Pancreas (tissue), 10 donors: Measurements from ENCODE around the gene IREB2. TPM values are rescaled to one million over a fixed set of nuclear protein-coding genes. Genes with fewer than 3 reads are reported as not detected.
"Not testable (repeated sequence)": the region's sequence is repeated elsewhere in the genome, so short reads cannot be mapped to it uniquely, and the experiment has no call there.

Experiments
- ATAC-seq, 4 donors: fragments of 200-7000 bp; cut with Tn5 transposase; one replicate each; pipeline versions ENCODE4 v1.8.0 to v1.9.1; 2020; ENCODE audit warnings: mild to moderate bottlenecking in 4 of 4, moderate library complexity in 4 of 4
- DNase-seq, 6 donors: peaks; one replicate each; pipeline ENCODE4 v3.0.0-alpha.2; 2020
- FAIRE-seq: peaks from 2 replicates; lab custom pipeline; 2012; peaks lifted over from hg19 to GRCh38; lab: Jason Lieb, UNC
- H3K27ac ChIP-seq, 4 donors: fragments of 200-600 bp; sonication (generic); 1 replicate in 3 of 4; 2 replicates in 1 of 4; pipeline versions ENCODE4 v1.5.0 to v1.8.0; 2020
- H3K27me3 ChIP-seq, 4 donors: fragments of 200-600 bp; one replicate each; pipeline ENCODE4 v1.8.0; 2021
- H3K36me3 ChIP-seq, 3 donors: fragments of 200-600 bp; sonication (generic) in 1 of 3; one replicate each; pipeline versions ENCODE4 v1.5.0 to v1.8.0; 2020 to 2021
- H3K4me1 ChIP-seq, 3 donors: fragments of 200-600 bp; one replicate each; pipeline ENCODE4 v1.8.0; 2021
- H3K4me3 ChIP-seq, 4 donors: fragments of 200-600 bp; sonication (generic) in 2 of 4; one replicate each; pipeline versions ENCODE4 v1.5.0 to v1.8.0; 2020 to 2021
- H3K9me3 ChIP-seq, 4 donors: fragments of 200-600 bp; one replicate each; pipeline ENCODE4 v1.8.0; 2021
- WGBS, 2 donors: extraction: QIAGEN DNeasy Blood & Tissue Kit; methylation state at CpG; one replicate each; pipeline ENCODE4 v1.1.7; 2013; 5-methylcytosine and 5-hydroxymethylcytosine counted together
- intact Hi-C, 3 donors: fragments of 100-400 bp; cut with DNase I; formaldehyde crosslinking; loops; one replicate each; pipeline versions ENCODE4 v1.11.1 to v1.14.2; 2022
- polyA plus RNA-seq, 2 donors: library from polyadenylated mRNA; stranded (reverse); fragments of 200-250 nt; gene quantifications; one replicate each; pipeline ENCODE4 v1.2.3, GENCODE V29; 2013
- total RNA-seq, 6 donors: library from RNA; stranded (reverse); fragmentation: NEBNext Ultra II Directional in 4 of 6; extraction: Animal tissue kit (Norgen Biotek cat#: 25700) in 4 of 6; gene quantifications; one replicate each; pipeline versions ENCODE4 v1.2.1 to v1.2.4, GENCODE V29; 2021 to 2023
- TF ChIP-seq, protein P1 (sequence below), 4 donors: fragments of 200-600 bp; sonication (generic) in 3 of 4; IDR thresholded peaks; one replicate each; pipeline versions ENCODE4 v1.5.0 to v1.8.0; 2021; ENCODE audit warnings: antibody characterized with exemption in 4 of 4
- donor health status: healthy with polysubstance abuse.
- donor health status: DM: no; HTN: no; CAD: no; lungs with moderate emphysema.
- donor health status: DM: no; HTN: no; CAD: no.
- donor health status: control.
- donor health status: control.
- donor health status: Bipolar disorder and iron deficiency.
- donor health status: DM: yes; HTN: yes; CAD: no.
- donor health status: DM: no; HTN: no; CAD: no.
- donor health status: DM: no; HTN: no; CAD: no.
- donor health status: DM: yes; HTN: yes; CAD: no.

The IREB2 gene
- total and polyA plus RNA-seq, 8 donors, result 5.7 to 34.0 (median 19.2) TPM

GRCh38 chr15:78536134-78536533 is 98.1 kb downstream of the IREB2 start:
- intact Hi-C loops, result no loop called here
- WGBS, 2 donors, result 78% methylated on average over 1 of the region's 1 CpG
- H3K36me3 ChIP-seq, result no peaks in the 10 kb centered on the region

GRCh38 chr15:78537266-78537905 is 99.4 kb downstream of the IREB2 start:
- FAIRE-seq (no peak), ATAC-seq (no peak), DNase-seq (no peak)
- intact Hi-C loops, result no loop called here
- no peak overlapping the region for H3K27ac ChIP-seq
- no peak overlapping the region for H3K4me3 ChIP-seq
- peaks cover 0 to 8% (median 8%) of the 10 kb centered on the region in 3 donors for H3K4me1 ChIP-seq
- H3K36me3 ChIP-seq, result no peaks in the 10 kb centered on the region
- 74 to 75% methylated on average over 5 of the region's 5 CpGs for WGBS, 2 donors
- TF ChIP-seq, protein P1, sequence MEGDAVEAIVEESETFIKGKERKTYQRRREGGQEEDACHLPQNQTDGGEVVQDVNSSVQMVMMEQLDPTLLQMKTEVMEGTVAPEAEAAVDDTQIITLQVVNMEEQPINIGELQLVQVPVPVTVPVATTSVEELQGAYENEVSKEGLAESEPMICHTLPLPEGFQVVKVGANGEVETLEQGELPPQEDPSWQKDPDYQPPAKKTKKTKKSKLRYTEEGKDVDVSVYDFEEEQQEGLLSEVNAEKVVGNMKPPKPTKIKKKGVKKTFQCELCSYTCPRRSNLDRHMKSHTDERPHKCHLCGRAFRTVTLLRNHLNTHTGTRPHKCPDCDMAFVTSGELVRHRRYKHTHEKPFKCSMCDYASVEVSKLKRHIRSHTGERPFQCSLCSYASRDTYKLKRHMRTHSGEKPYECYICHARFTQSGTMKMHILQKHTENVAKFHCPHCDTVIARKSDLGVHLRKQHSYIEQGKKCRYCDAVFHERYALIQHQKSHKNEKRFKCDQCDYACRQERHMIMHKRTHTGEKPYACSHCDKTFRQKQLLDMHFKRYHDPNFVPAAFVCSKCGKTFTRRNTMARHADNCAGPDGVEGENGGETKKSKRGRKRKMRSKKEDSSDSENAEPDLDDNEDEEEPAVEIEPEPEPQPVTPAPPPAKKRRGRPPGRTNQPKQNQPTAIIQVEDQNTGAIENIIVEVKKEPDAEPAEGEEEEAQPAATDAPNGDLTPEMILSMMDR (IDR thresholded peaks at IDR 0.05), result no peak
- no peaks in the 10 kb centered on the region for H3K9me3 ChIP-seq
- H3K27me3 ChIP-seq, result no peaks in the 10 kb centered on the region

More at GRCh38 chr15:78536134-78536533, 98.1 kb downstream of the IREB2 start:
- Histone ChIP-seq H3K27ac (no peak overlapping the region), H3K9me3 (no peaks in the 10 kb centered on the region), H3K4me3 (no peak overlapping the region), H3K4me1 (no peaks in the 10 kb centered on the region), H3K27me3 (no peaks in the 10 kb centered on the region)
- no peak for FAIRE-seq
- no peak for ATAC-seq
- no peak for DNase-seq
- TF ChIP-seq, protein P1 (IDR thresholded peaks at IDR 0.05), result no peak

DNA sequence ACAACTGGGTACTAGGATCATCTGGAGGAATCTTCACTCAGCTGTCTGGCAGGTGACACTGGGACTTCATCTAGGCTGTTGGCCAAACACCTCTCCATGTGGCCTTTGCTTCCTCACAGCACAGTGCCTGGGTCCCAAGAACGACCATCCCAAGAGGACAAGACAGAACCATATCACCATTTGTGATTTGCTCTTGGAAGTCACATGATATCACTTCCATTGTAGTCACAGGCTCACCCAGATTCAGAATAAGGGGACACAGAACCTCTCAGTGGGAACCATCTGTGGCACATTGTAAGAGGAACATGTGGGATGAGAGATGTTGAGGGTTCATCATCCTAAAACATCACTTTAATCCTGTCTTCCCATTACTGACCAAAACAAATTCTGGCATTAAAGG is 100.3 kb downstream of the IREB2 start:
- no peaks in the 10 kb centered on the region for H3K36me3 ChIP-seq
- peaks cover 0 to 8% (median 8%) of the 10 kb centered on the region in 3 donors for H3K4me1 ChIP-seq
- no peaks in the 10 kb centered on the region for H3K27me3 ChIP-seq
- no peak overlapping the region for H3K4me3 ChIP-seq
- intact Hi-C loops, result no loop called here
- ATAC-seq, result no peak
- 79% methylated on average over 1 of the region's 1 CpG for WGBS, 2 donors
- FAIRE-seq, result no peak
- H3K9me3 ChIP-seq, result no peaks in the 10 kb centered on the region
- TF ChIP-seq, protein P1 (IDR thresholded peaks at IDR 0.05), result no peak
- DNase-seq, result no peak
- no peak overlapping the region for H3K27ac ChIP-seq

GRCh38 chr15:78539464-78540140 is 101.6 kb downstream of the IREB2 start:
- H3K36me3 ChIP-seq, H3K9me3 ChIP-seq, intact Hi-C loops, FAIRE-seq, ATAC-seq, H3K27me3 ChIP-seq: not testable (repeated sequence)
- Histone ChIP-seq H3K4me1 (peaks cover 0 to 12% (median 11%) of the 10 kb centered on the region in 3 donors), H3K27ac (peak overlapping the region; percentile 62 to 91 (median 90)), H3K4me3 (peak overlapping the region; percentile 60 to 81 (median 70))
- WGBS, 2 donors, result 68 to 72% methylated on average over 18 of the region's 18 CpGs
- peak in 1 of 6 donors; percentile 17 for DNase-seq

- FAIRE-seq, result no peak
- H3K4me1 ChIP-seq, result peaks cover 5 to 14% (median 12%) of the 10 kb centered on the region in 3 donors
Observed at GRCh38 chr15:78540141-78540870, 102.3 kb downstream of the IREB2 start, which contains the start of gene PSMA4. TSS of gene PSMA4 (plus strand) at chr15:78540444. CDS start at chr15:78541928, 1,484 bp downstream.

More at GRCh38 chr15:78540141-78540870, 102.3 kb downstream of the IREB2 start, which contains the start of gene PSMA4:
- WGBS, 2 donors, result 0% methylated on average over 41 to 56 of the region's 56 CpGs
- DNase-seq (peak; percentile 83 to 98 (median 88)), ATAC-seq (peak; percentile 93 to 97 (median 94))
- H3K36me3 ChIP-seq, result peaks cover 0 to 5% (median 0%) of the 10 kb centered on the region in 3 donors
- H3K4me3 ChIP-seq, result peak within 1 kb of the TSS; percentile 60 to 81 (median 70)
- TF ChIP-seq, protein P1 (IDR thresholded peaks at IDR 0.05), result no peak
- no peaks in the 10 kb centered on the region for H3K9me3 ChIP-seq
- intact Hi-C loops, result no loop called here
- peak within 1 kb of the TSS; percentile 62 to 91 (median 90) for H3K27ac ChIP-seq
- no peaks in the 10 kb centered on the region for H3K27me3 ChIP-seq
